Activated naive CD8-positive, alpha-beta T cell treated with anti-CD3 and anti-CD28 coated beads, Interleukin-2, amount 50 U/mL, for 24 hours (primary cell): ENCODE results near the gene RASA3.

Experiments
- ATAC-seq: fragments of 150-1000 bp; cut with Tn5 transposase; one replicate; pipeline ENCODE4 v1.10.0; 2021
- DNase-seq: peaks from one replicate; pipeline ENCODE4 v3.0.0; 2021
- H3K27ac Mint-ChIP-seq: one replicate; pipeline ENCODE4 v1.8.0; 2021; ENCODE audit warnings: mild to moderate bottlenecking, mixed read lengths
- H3K27me3 Mint-ChIP-seq: one replicate; pipeline ENCODE4 v1.8.0; 2021; ENCODE audit warnings: mixed read lengths
- H3K36me3 Mint-ChIP-seq: one replicate; pipeline ENCODE4 v1.8.0; 2021; ENCODE audit warnings: low read depth, mixed read lengths
- H3K4me1 Mint-ChIP-seq: one replicate; pipeline ENCODE4 v1.8.0; 2021; ENCODE audit warnings: mixed read lengths
- H3K4me3 Mint-ChIP-seq: one replicate; pipeline ENCODE4 v1.8.0; 2021; ENCODE audit warnings: mild to moderate bottlenecking, moderate library complexity, mixed read lengths
- H3K9me3 Mint-ChIP-seq: one replicate; pipeline ENCODE4 v1.8.0; 2021; ENCODE audit warnings: mixed read lengths

Gene RASA3

GRCh38 chr13:114032126-114032799 is 100.2 kb downstream of the RASA3 start:
- no peaks in the 10 kb centered on the region for H3K9me3 Mint-ChIP-seq
- no peak for ATAC-seq
- peaks cover 9% of the 10 kb centered on the region for H3K4me1 Mint-ChIP-seq
- H3K4me3 Mint-ChIP-seq: no peak overlapping the region
- peaks cover 15% of the 10 kb centered on the region for H3K36me3 Mint-ChIP-seq
- H3K27me3 Mint-ChIP-seq: no peaks in the 10 kb centered on the region
- DNase-seq: no peak
- no peak overlapping the region for H3K27ac Mint-ChIP-seq

GRCh38 chr13:114031631-114032030 is 100.8 kb downstream of the RASA3 start:
- no peak for DNase-seq
- H3K4me1 Mint-ChIP-seq: peaks cover 9% of the 10 kb centered on the region
- H3K27ac Mint-ChIP-seq: no peak overlapping the region
- H3K36me3 Mint-ChIP-seq: peaks cover 15% of the 10 kb centered on the region
- no peak overlapping the region for H3K4me3 Mint-ChIP-seq
- no peaks in the 10 kb centered on the region for H3K9me3 Mint-ChIP-seq
- ATAC-seq: no peak
- no peaks in the 10 kb centered on the region for H3K27me3 Mint-ChIP-seq

GRCh38 chr13:114030666-114031610 is 101.5 kb downstream of the RASA3 start:
- no peaks in the 10 kb centered on the region for H3K9me3 Mint-ChIP-seq
- H3K27me3 Mint-ChIP-seq: no peaks in the 10 kb centered on the region
- peak overlapping the region; percentile 10 for H3K27ac Mint-ChIP-seq
- no peak overlapping the region for H3K4me3 Mint-ChIP-seq
- peaks cover 15% of the 10 kb centered on the region for H3K36me3 Mint-ChIP-seq
- no peak for ATAC-seq
- DNase-seq: no peak
- peaks cover 9% of the 10 kb centered on the region for H3K4me1 Mint-ChIP-seq

GRCh38 chr13:114029866-114030625 is 102.4 kb downstream of the RASA3 start:
- Mint-ChIP-seq H3K27ac (no peak overlapping the region), H3K36me3 (peaks cover 20% of the 10 kb centered on the region)
- DNase-seq: no peak

GRCh38 chr13:114027826-114028225 is 104.6 kb downstream of the RASA3 start:
- H3K36me3 Mint-ChIP-seq: peaks cover 26% of the 10 kb centered on the region
- ATAC-seq (no peak), DNase-seq (no peak)
- H3K27ac Mint-ChIP-seq: no peak overlapping the region
- H3K4me3 Mint-ChIP-seq: no peak overlapping the region
- H3K9me3 Mint-ChIP-seq: no peaks in the 10 kb centered on the region
- no peaks in the 10 kb centered on the region for H3K27me3 Mint-ChIP-seq
- H3K4me1 Mint-ChIP-seq: peaks cover 8% of the 10 kb centered on the region

More at GRCh38 chr13:114029866-114030625, 102.4 kb downstream of the RASA3 start:
- no peak overlapping the region for H3K4me3 Mint-ChIP-seq
- ATAC-seq: peak; percentile 10
- H3K9me3 Mint-ChIP-seq: no peaks in the 10 kb centered on the region
- no peaks in the 10 kb centered on the region for H3K27me3 Mint-ChIP-seq
- H3K4me1 Mint-ChIP-seq: peaks cover 9% of the 10 kb centered on the region

- H3K27me3 Mint-ChIP-seq: no peaks in the 10 kb centered on the region
Measured at GRCh38 chr13:114027046-114027715, 105.2 kb downstream of the RASA3 start.

GRCh38 chr13:114026481-114026880 is 105.9 kb downstream of the RASA3 start:
- ATAC-seq (no peak), DNase-seq (no peak)
- peak overlapping the region; percentile 59 for H3K27ac Mint-ChIP-seq
- H3K4me1 Mint-ChIP-seq: peaks cover 7% of the 10 kb centered on the region
- H3K36me3 Mint-ChIP-seq: peaks cover 27% of the 10 kb centered on the region
- no peaks in the 10 kb centered on the region for H3K27me3 Mint-ChIP-seq
- no peak overlapping the region for H3K4me3 Mint-ChIP-seq
- H3K9me3 Mint-ChIP-seq: no peaks in the 10 kb centered on the region

More at GRCh38 chr13:114027046-114027715, 105.2 kb downstream of the RASA3 start:
- Mint-ChIP-seq H3K27ac (peak overlapping the region; percentile 59), H3K9me3 (no peaks in the 10 kb centered on the region), H3K36me3 (peaks cover 28% of the 10 kb centered on the region), H3K4me1 (peaks cover 8% of the 10 kb centered on the region), H3K4me3 (no peak overlapping the region)
- DNase-seq: no peak
- no peak for ATAC-seq

- Mint-ChIP-seq H3K4me3 (no peak overlapping the region), H3K27ac (no peak overlapping the region), H3K36me3 (peaks cover 25% of the 10 kb centered on the region), H3K4me1 (peaks cover 2% of the 10 kb centered on the region), H3K9me3 (no peaks in the 10 kb centered on the region), H3K27me3 (no peaks in the 10 kb centered on the region)
- DNase-seq: no peak
- ATAC-seq: no peak
Measured at GRCh38 chr13:114025714-114026431, 106.5 kb downstream of the RASA3 start.

GRCh38 chr13:114025405-114025713 is 107.1 kb downstream of the RASA3 start:
- Mint-ChIP-seq H3K4me1 (peaks cover 2% of the 10 kb centered on the region), H3K9me3 (no peaks in the 10 kb centered on the region), H3K4me3 (no peak overlapping the region), H3K36me3 (peaks cover 25% of the 10 kb centered on the region), H3K27ac (no peak overlapping the region), H3K27me3 (no peaks in the 10 kb centered on the region)
- ATAC-seq (no peak), DNase-seq (no peak)

- ATAC-seq (no peak), DNase-seq (no peak)
- Mint-ChIP-seq H3K9me3 (no peaks in the 10 kb centered on the region), H3K4me3 (no peak overlapping the region), H3K36me3 (peaks cover 27% of the 10 kb centered on the region), H3K27ac (no peak overlapping the region), H3K4me1 (peaks cover 2% of the 10 kb centered on the region), H3K27me3 (no peaks in the 10 kb centered on the region)
Measured at GRCh38 chr13:114024603-114025404, 107.6 kb downstream of the RASA3 start.

GRCh38 chr13:114023716-114024602 is 108.5 kb downstream of the RASA3 start:
- Mint-ChIP-seq H3K9me3 (no peaks in the 10 kb centered on the region), H3K36me3 (peaks cover 25% of the 10 kb centered on the region), H3K4me1 (no peaks in the 10 kb centered on the region), H3K27ac (peak overlapping the region; percentile 54), H3K27me3 (no peaks in the 10 kb centered on the region), H3K4me3 (no peak overlapping the region)
- DNase-seq (no peak), ATAC-seq (no peak)

- H3K4me1 Mint-ChIP-seq: no peaks in the 10 kb centered on the region
- H3K27me3 Mint-ChIP-seq: no peaks in the 10 kb centered on the region
- H3K36me3 Mint-ChIP-seq: peaks cover 25% of the 10 kb centered on the region
- no peaks in the 10 kb centered on the region for H3K9me3 Mint-ChIP-seq
- no peak for ATAC-seq
- no peak overlapping the region for H3K27ac Mint-ChIP-seq
- no peak overlapping the region for H3K4me3 Mint-ChIP-seq
- no peak for DNase-seq
Measured at GRCh38 chr13:114022876-114023275, 109.5 kb downstream of the RASA3 start.
